Sigmoid colon (tissue), 7 donors: Measurements from ENCODE around the gene SNTB2. TPM values are rescaled to one million over a fixed set of nuclear protein-coding genes. Genes with fewer than 3 reads are reported as not detected.

Experiments
- DNase-seq: peaks from one replicate; pipeline ENCODE4 v3.0.0-alpha.2; 2019
- H3K27ac ChIP-seq, 4 donors: fragments of 200-600 bp; sonication (generic); one replicate each; pipeline ENCODE4 v1.5.1; 2016 to 2019; ENCODE audit warnings: mild to moderate bottlenecking in 1 of 4
- H3K27me3 ChIP-seq, 3 donors: fragments of 200-600 bp; sonication (generic); one replicate each; pipeline ENCODE4 v1.5.1; 2019; ENCODE audit warnings: mild to moderate bottlenecking in 1 of 3
- H3K36me3 ChIP-seq, 4 donors: fragments of 200-600 bp; sonication (generic); one replicate each; pipeline ENCODE4 v1.5.1; 2016 to 2019
- H3K4me1 ChIP-seq, 4 donors: fragments of 200-600 bp; sonication (generic); one replicate each; pipeline ENCODE4 v1.5.1; 2017 to 2019
- H3K4me3 ChIP-seq, 4 donors: fragments of 200-600 bp; sonication (generic); one replicate each; pipeline ENCODE4 v1.5.1; 2017 to 2019; ENCODE audit warnings: mild to moderate bottlenecking in 2 of 4, moderate library complexity in 1 of 4
- H3K9me3 ChIP-seq, 4 donors: fragments of 200-600 bp in 3 of 4; sonication (generic) in 3 of 4; one replicate each; pipeline versions ENCODE4 v1.5.1 to v1.6.1; 2013 to 2019
- EP300 ChIP-seq, 4 donors: sonication (generic); formaldehyde crosslinking; IDR thresholded peaks; one replicate each; pipeline ENCODE4 v1.6.1; 2017; ENCODE audit warnings: antibody characterized with exemption in 4 of 4
- POLR2A ChIP-seq, 2 donors: fragments of 450-650 bp; IDR thresholded peaks; one replicate each; pipeline ENCODE4 v1.6.1; 2016; ENCODE audit warnings: antibody characterized with exemption in 2 of 2, mild to moderate bottlenecking in 2 of 2, moderate library complexity in 2 of 2
- POLR2AphosphoS5 ChIP-seq, 4 donors: sonication (generic); formaldehyde crosslinking; IDR thresholded peaks; one replicate each; pipeline ENCODE4 v1.6.1; 2017; ENCODE audit warnings: antibody characterized with exemption in 4 of 4
- WGBS, 2 donors: extraction: QIAGEN DNeasy Blood & Tissue Kit; methylation state at CpG; one replicate each; pipeline ENCODE4 v1.1.7; 2013; 5-methylcytosine and 5-hydroxymethylcytosine counted together
- intact Hi-C: fragments of 100-400 bp; cut with DNase I; formaldehyde crosslinking; loops from one replicate; pipeline ENCODE4 v1.15.1; 2023
- polyA plus RNA-seq, 3 donors: library from polyadenylated mRNA; stranded (reverse); fragments of 200-250 nt; gene quantifications; one replicate each; pipeline ENCODE4 v1.2.3, GENCODE V29; 2013
- total RNA-seq, 4 donors: library from RNA; depleted of rRNA; stranded (reverse); fragments of >200 nt; gene quantifications; one replicate each; pipeline ENCODE4 v1.1.0, GENCODE V29; 2016
- TF ChIP-seq, protein P1 (sequence below), 4 experiments: fragments of 450-650 bp in 3 of 4; fragments of 200-600 bp in 1 of 4; IDR thresholded peaks; one replicate each; pipeline ENCODE4 v1.5.1; 2016 to 2019; ENCODE audit warnings: antibody characterized with exemption in 4 of 4, mild to moderate bottlenecking in 3 of 4, moderate library complexity in 2 of 4
- donor health status: healthy with polysubstance abuse.
- donor health status: Bipolar disorder and iron deficiency.
- donor health status: healthy.

SNTB2 gene
- total and polyA plus RNA-seq, 7 donors = 4.2 to 38.2 (median 23.2) TPM

DNA sequence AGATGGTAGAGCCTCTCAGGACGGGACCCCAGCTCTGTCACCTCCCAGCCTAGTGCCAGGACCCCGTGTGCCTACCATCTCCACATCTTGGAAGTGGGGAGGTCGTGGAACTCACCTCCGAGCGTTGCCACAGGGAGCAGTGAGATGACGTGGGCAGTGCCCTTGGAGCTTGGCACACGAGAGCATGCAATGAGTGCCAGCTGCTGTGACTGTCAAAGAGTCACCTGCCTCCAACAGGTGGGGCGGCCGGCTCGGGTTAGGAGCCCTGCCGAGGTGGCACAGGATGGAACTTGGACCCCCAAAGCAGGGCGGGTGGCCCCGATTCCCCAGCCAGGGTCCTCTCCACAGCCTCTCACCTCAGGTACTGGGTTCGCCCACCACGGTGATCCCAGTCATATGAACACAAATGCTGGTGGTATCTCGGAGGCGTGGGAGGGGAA, 129.7 kb downstream of the SNTB2 start:
- H3K36me3 ChIP-seq = peaks cover 46 to 81% (median 57%) of the 10 kb centered on the region in 4 donors
- no peak overlapping the region for H3K4me3 ChIP-seq
- H3K9me3 ChIP-seq = no peaks in the 10 kb centered on the region
- H3K27me3 ChIP-seq = no peaks in the 10 kb centered on the region
- 93 to 96% methylated on average over 17 of the region's 17 CpGs for WGBS, 2 donors
- intact Hi-C loops = no loop called here
- TF ChIP-seq, protein P1, sequence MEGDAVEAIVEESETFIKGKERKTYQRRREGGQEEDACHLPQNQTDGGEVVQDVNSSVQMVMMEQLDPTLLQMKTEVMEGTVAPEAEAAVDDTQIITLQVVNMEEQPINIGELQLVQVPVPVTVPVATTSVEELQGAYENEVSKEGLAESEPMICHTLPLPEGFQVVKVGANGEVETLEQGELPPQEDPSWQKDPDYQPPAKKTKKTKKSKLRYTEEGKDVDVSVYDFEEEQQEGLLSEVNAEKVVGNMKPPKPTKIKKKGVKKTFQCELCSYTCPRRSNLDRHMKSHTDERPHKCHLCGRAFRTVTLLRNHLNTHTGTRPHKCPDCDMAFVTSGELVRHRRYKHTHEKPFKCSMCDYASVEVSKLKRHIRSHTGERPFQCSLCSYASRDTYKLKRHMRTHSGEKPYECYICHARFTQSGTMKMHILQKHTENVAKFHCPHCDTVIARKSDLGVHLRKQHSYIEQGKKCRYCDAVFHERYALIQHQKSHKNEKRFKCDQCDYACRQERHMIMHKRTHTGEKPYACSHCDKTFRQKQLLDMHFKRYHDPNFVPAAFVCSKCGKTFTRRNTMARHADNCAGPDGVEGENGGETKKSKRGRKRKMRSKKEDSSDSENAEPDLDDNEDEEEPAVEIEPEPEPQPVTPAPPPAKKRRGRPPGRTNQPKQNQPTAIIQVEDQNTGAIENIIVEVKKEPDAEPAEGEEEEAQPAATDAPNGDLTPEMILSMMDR (IDR thresholded peaks at IDR 0.05) = no peak
- TF ChIP-seq EP300 (IDR thresholded peaks at IDR 0.05) (no peak), POLR2AphosphoS5 (IDR thresholded peaks at IDR 0.05) (no peak), POLR2A (IDR thresholded peaks at IDR 0.05) (no peak)
- DNase-seq = peak; percentile 56
- peaks cover 0 to 24% (median 15%) of the 10 kb centered on the region in 4 donors for H3K4me1 ChIP-seq
- H3K27ac ChIP-seq = no peak overlapping the region

DNA sequence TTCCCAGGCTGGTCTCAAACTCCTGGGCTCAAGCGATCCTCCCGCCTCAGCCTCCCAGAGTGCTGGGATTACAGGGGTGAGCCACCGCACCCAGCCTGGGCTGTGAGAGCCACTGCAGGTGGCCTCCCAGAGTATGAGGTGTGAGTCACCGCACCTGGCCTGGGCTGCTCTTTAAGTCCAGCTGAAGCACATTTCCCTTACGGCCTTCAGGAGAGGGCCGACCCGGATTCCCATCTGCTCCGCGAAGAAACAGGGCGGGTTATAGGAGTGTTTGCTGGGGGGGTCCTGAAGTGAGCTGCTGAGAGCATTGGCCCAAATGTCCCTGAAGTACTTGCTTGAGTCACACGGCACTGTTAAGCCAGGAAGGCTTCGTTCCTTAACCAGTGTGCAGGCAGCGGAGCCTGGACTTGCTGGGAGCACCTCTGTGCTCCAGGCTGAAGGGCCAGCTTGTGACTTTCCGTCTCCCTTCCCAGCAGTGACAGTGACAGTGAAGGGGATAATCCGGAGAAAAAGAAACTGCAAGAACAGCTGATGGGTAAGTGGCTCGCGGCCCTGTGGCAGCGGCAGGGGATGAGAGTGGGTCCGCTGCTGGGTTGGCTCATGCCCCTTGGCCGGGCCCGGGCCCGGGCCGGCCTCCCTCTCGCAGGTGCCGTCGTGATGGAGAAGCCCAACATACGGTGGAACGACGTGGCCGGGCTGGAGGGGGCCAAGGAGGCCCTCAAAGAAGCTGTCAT, 131.4 kb downstream of the SNTB2 start:
- TF ChIP-seq POLR2AphosphoS5 (IDR thresholded peaks at IDR 0.05) (no peak), EP300 (IDR thresholded peaks at IDR 0.05) (no peak), POLR2A (IDR thresholded peaks at IDR 0.05) (no peak)
- TF ChIP-seq, protein P1 (IDR thresholded peaks at IDR 0.05) = no peak
- Histone ChIP-seq H3K4me1 (peaks cover 0 to 8% (median 2%) of the 10 kb centered on the region in 4 donors), H3K9me3 (no peaks in the 10 kb centered on the region), H3K4me3 (no peak overlapping the region), H3K36me3 (peaks cover 62 to 96% (median 75%) of the 10 kb centered on the region in 4 donors), H3K27ac (no peak overlapping the region), H3K27me3 (no peaks in the 10 kb centered on the region)
- DNase-seq = no peak
- intact Hi-C loops = no loop called here
- 96 to 97% methylated on average over 30 of the region's 30 CpGs for WGBS, 2 donors

DNA sequence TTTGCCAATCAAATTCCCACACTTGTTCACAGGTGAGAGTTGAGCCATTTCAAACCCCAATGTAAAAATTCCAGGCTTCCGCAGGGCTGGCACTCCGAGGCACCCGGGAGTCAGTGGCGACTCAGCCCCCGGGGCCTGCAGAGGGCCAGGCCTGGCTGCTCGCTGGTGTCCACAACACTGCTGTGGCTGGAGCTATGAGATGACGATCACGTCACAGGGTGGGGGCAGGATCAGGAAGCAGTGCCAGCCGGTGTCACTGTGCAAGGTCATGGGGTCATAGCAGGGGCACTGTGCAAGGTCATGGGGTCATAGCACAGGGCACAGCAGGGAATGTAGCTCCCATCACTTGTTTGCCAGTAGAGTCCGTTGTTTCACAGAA, 131.9 kb downstream of the SNTB2 start:
- Histone ChIP-seq H3K27me3 (no peaks in the 10 kb centered on the region), H3K9me3 (no peaks in the 10 kb centered on the region), H3K4me3 (no peak overlapping the region), H3K36me3 (peaks cover 62 to 97% (median 77%) of the 10 kb centered on the region in 4 donors), H3K4me1 (peaks cover 0 to 4% (median 0%) of the 10 kb centered on the region in 4 donors), H3K27ac (no peak overlapping the region)
- no peak for TF ChIP-seq EP300 (IDR thresholded peaks at IDR 0.05)
- TF ChIP-seq POLR2AphosphoS5 (IDR thresholded peaks at IDR 0.05) = no peak
- TF ChIP-seq, protein P1 (IDR thresholded peaks at IDR 0.05) = no peak
- TF ChIP-seq POLR2A (IDR thresholded peaks at IDR 0.05) = no peak
- 87 to 88% methylated on average over 10 of the region's 10 CpGs for WGBS, 2 donors
- intact Hi-C loops = no loop called here
- peak; percentile 35 for DNase-seq

DNA sequence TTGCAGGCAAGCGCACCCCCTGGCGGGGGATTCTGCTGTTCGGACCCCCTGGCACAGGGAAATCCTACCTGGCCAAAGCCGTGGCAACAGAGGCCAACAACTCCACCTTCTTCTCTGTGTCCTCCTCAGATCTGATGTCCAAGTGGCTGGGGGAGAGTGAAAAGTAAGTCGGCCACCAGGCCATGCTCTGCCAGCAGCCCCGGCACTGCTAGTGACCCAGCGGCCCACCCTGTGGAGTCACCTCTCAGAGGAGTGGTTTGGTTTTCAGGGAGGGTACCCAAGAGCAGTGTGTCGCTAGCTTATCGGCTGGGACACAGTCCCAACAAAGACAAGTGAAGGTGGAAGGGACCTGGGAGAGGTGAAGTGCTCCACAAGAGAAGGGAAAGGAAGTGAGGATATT, 132.4 kb downstream of the SNTB2 start:
- 93 to 94% methylated on average over 9 of the region's 9 CpGs for WGBS, 2 donors

More for the DNA sequence above, 132.4 kb downstream of the SNTB2 start:
- intact Hi-C loops = no loop called here
- no peak for TF ChIP-seq EP300 (IDR thresholded peaks at IDR 0.05)
- TF ChIP-seq, protein P1 (IDR thresholded peaks at IDR 0.05) = no peak
- no peak for TF ChIP-seq POLR2A (IDR thresholded peaks at IDR 0.05)
- no peak for TF ChIP-seq POLR2AphosphoS5 (IDR thresholded peaks at IDR 0.05)
- H3K4me1 ChIP-seq = peaks cover 0 to 7% (median 0%) of the 10 kb centered on the region in 4 donors
- no peak overlapping the region for H3K4me3 ChIP-seq
- peaks cover 62 to 99% (median 78%) of the 10 kb centered on the region in 4 donors for H3K36me3 ChIP-seq
- H3K27me3 ChIP-seq = no peaks in the 10 kb centered on the region
- peak; percentile 43 for DNase-seq
- no peak overlapping the region for H3K27ac ChIP-seq
- H3K9me3 ChIP-seq = no peaks in the 10 kb centered on the region
